Hematopoietic multipotent progenitor cell treated with erythropoietin and hydrocortisone succinate and interleukin-3 and kit ligand, for 15 days (in vitro differentiated cells): ENCODE data around the gene PKIG.
"Not testable (repeated sequence)": the region's sequence is repeated elsewhere in the genome, so short reads cannot be mapped to it uniquely, and the experiment has no call there.

Experiments used
- DNase-seq: peaks from one replicate; pipeline ENCODE4 v3.0.0-alpha.2; 2015; ENCODE audit warnings: low spot score

PKIG gene

GRCh38 chr20:44572551-44573500 is 9.6 kb upstream of the PKIG start:
- DNase-seq = no peak

GRCh38 chr20:44573501-44573869 is 8.9 kb upstream of the PKIG start:
- DNase-seq = no peak

GRCh38 chr20:44574372-44574771 is 8.0 kb upstream of the PKIG start:
- DNase-seq = no peak

GRCh38 chr20:44576297-44576696 is 6.1 kb upstream of the PKIG start:
- DNase-seq = peak; percentile 28

- DNase-seq = no peak
Observed at GRCh38 chr20:44579313-44580081, 2.9 kb upstream of the PKIG start.

- DNase-seq = no peak
Observed at GRCh38 chr20:44580581-44581268, 1.7 kb upstream of the PKIG start.

- DNase-seq = no peak
Observed at GRCh38 chr20:44581515-44581914, 864 bp upstream of the PKIG start.

GRCh38 chr20:44583157-44583556 is 778 bp downstream of the PKIG start:
- DNase-seq = no peak

- DNase-seq = no peak
Observed at GRCh38 chr20:44584162-44584561, 1.8 kb downstream of the PKIG start.

GRCh38 chr20:44585057-44585963 is 2.9 kb downstream of the PKIG start:
- no peak for DNase-seq

GRCh38 chr20:44586289-44586911 is 4.0 kb downstream of the PKIG start:
- DNase-seq = no peak

- no peak for DNase-seq
Observed at GRCh38 chr20:44587035-44587980, 4.9 kb downstream of the PKIG start.

- not testable (repeated sequence) for DNase-seq
Observed at GRCh38 chr20:44588321-44588720, 5.9 kb downstream of the PKIG start.

GRCh38 chr20:44589537-44589936 is 7.2 kb downstream of the PKIG start:
- DNase-seq = no peak

GRCh38 chr20:44590980-44591778 is 8.8 kb downstream of the PKIG start:
- no peak for DNase-seq

- no peak for DNase-seq
Observed at GRCh38 chr20:44592366-44592765, 10.0 kb downstream of the PKIG start.

- no peak for DNase-seq
Observed at GRCh38 chr20:44593751-44594150, 11.4 kb downstream of the PKIG start.

- peak; percentile 49 for DNase-seq
Observed at GRCh38 chr20:44594730-44595129, 12.4 kb downstream of the PKIG start.

- DNase-seq = no peak
Observed at GRCh38 chr20:44596010-44596409, 13.6 kb downstream of the PKIG start.
